Activated T-cell treated with anti-CD3 and anti-CD28 coated beads for 24 hours (primary cell): ENCODE results near the gene ALPK1.
"Not testable (repeated sequence)": the region's sequence is repeated elsewhere in the genome, so short reads cannot be mapped to it uniquely, and the experiment has no call there.

Experiments
- DNase-seq: peaks from one replicate; pipeline ENCODE4 v3.0.0-alpha.2; 2020; ENCODE audit warnings: low read depth

Gene ALPK1

DNA sequence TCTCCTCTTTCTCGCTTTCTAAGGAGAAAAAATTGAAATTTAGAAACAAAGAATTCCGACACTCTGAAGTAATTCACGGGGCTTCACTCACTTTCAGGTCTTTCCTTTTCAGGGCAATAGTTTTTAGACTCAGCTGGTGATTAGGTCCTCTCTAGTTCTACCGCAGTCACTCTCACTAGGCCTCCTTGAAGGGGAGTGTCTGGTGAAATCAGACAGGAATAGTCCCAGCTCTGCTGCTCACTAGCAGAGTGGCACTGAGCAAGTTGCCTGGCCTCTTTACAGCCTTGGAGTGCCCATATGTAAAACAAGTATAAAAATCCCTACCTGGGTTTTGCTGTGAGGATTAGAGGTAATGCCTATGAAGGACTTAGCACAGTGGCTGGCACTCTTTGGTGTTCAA, 154.7 kb downstream of the ALPK1 start:
- DNase-seq = no peak

DNA sequence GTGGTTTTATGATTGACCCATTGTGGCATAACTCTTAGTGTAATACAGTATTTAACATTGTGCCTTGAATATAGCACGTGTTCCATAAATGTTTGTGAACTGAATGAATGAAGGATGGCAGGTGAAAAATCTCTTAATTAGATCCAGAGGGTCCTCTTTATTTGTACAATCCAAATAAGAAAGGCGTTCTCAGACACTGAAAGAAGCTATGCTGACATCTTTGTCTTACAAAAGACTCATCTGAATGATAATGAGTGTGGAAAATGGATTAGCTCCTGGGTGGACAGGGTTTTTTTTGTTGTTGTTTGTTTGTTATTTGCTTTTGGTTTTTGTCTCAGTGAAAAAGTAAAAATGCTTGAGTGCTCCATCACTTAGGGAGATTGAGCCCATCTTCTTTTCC, 156.2 kb downstream of the ALPK1 start:
- DNase-seq = no peak

GRCh38 chr4:112472318-112472717, 175.1 kb downstream of the ALPK1 start:
- DNase-seq = no peak

DNA sequence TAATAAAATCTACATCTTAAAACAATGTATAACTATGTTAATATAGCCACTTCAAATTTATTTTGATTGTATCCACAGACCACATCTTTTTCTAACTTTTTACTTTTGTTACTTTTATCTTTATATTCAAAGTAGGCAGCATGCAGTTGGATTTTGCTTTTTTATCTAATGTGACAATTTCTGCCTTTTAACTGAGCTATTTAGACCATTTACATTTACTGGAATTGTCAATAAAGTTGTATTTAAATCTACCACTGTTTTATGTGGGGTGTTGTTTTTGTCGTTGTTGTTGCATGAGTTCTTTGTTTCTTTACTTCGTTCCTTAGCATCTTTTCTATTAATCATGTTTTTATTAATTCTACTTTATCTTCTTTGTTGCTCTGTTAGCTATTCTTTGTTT, 176.8 kb downstream of the ALPK1 start:
- no peak for DNase-seq

DNA sequence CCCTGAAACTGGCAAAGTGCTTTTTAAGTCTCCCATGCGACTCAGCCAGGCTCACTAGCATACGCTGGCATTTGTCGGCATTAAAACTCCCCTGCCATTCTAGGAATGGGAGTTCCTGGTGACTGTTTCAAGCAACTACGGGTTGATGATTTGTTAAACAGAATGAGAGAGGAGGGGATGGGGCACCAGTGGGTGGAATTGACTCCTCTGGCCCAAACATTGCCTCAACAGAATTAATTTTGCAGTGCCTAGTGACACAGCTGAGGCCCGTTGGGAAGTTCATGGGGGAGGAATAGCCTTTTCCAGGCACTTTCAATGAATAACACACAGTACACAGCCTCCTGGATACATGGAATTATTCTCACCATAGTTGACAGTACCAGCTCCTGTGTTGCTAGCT, 188.8 kb downstream of the ALPK1 start:
- no peak for DNase-seq

GRCh38 chr4:112490808-112491207, 193.6 kb downstream of the ALPK1 start:
- not testable (repeated sequence) for DNase-seq
